ENCODE measurements around the gene RNGTT. TPM values are rescaled to one million over a fixed set of nuclear protein-coding genes. Genes with fewer than 3 reads are reported as not detected.

The RNGTT gene
- total RNA-seq, 1 experiment from 2014 or later: 15.7 TPM

DNA sequence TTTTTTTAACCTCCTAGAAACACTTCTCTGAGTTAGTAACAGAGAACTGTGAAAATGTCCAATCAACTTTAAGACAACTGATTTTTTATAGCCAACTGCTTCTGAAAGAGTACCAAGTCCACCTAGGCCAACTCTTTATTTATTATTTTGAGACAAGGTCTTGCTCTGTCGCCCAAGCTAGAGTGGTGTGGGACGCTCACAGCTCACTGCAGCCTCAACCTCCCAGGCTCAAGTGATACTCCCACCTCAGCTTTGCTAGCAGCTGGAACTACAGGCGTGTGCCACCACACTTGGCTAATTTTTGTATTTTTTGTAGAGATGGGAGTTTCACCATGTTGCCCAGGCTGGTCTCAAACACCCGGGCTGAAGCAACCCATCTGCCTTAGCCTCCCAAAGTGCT is 331.6 kb downstream of the RNGTT start:
- ChIA-PET CTCF (no interaction called here), POLR2A (ENCODE audit: unreplicated experiment) (no interaction called here)
- no peaks in the 10 kb centered on the region for H3K9me2 ChIP-seq (replicated peaks; ENCODE audit: low read length)
- H3K36me3 ChIP-seq (ENCODE audit: low read depth, low read length): no peaks in the 10 kb centered on the region
- DNase-seq (no peak), ATAC-seq (no peak)
- H3F3A ChIP-seq (ENCODE audit: low read length, unreplicated experiment): no peaks in the 10 kb centered on the region
- no peak overlapping the region for H3K4me3 ChIP-seq (ENCODE audit: low read length)
- H3K9ac ChIP-seq (ENCODE audit: low read length): no peak overlapping the region
- no peaks in the 10 kb centered on the region for H4K20me1 ChIP-seq (ENCODE audit: low read length)
- intact Hi-C loops (cut with micrococcal nuclease): no loop called here
- no peaks in the 10 kb centered on the region for H3K4me1 ChIP-seq (ENCODE audit: insufficient read depth, low read length)
- TF ChIP-seq EZH2phosphoT487 (IDR thresholded peaks at IDR 0.05; ENCODE audit: borderline replicate concordance, low read length): no peak
- TF ChIP-seq, protein P1, sequence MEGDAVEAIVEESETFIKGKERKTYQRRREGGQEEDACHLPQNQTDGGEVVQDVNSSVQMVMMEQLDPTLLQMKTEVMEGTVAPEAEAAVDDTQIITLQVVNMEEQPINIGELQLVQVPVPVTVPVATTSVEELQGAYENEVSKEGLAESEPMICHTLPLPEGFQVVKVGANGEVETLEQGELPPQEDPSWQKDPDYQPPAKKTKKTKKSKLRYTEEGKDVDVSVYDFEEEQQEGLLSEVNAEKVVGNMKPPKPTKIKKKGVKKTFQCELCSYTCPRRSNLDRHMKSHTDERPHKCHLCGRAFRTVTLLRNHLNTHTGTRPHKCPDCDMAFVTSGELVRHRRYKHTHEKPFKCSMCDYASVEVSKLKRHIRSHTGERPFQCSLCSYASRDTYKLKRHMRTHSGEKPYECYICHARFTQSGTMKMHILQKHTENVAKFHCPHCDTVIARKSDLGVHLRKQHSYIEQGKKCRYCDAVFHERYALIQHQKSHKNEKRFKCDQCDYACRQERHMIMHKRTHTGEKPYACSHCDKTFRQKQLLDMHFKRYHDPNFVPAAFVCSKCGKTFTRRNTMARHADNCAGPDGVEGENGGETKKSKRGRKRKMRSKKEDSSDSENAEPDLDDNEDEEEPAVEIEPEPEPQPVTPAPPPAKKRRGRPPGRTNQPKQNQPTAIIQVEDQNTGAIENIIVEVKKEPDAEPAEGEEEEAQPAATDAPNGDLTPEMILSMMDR (conservative IDR thresholded peaks at IDR 0.05; ENCODE audit: low read depth, low read length): no peak
- TF ChIP-seq EZH2 (IDR thresholded peaks at IDR 0.05; ENCODE audit: low read length, unreplicated experiment): no peak
- H3K4me2 ChIP-seq (ENCODE audit: low read length): no peak overlapping the region
- BruUV-seq (replicated peaks): no TSS peak
- H3K27ac ChIP-seq (ENCODE audit: low read length): no peak overlapping the region
- no peaks in the 10 kb centered on the region for H3K27me3 ChIP-seq (ENCODE audit: low read length)
- no peaks in the 10 kb centered on the region for H3K79me2 ChIP-seq (ENCODE audit: low read length)
- no peak overlapping the region for H2AFZ ChIP-seq (ENCODE audit: low read length)
- H3K9me3 ChIP-seq (ENCODE audit: low read length): no peaks in the 10 kb centered on the region

DNA sequence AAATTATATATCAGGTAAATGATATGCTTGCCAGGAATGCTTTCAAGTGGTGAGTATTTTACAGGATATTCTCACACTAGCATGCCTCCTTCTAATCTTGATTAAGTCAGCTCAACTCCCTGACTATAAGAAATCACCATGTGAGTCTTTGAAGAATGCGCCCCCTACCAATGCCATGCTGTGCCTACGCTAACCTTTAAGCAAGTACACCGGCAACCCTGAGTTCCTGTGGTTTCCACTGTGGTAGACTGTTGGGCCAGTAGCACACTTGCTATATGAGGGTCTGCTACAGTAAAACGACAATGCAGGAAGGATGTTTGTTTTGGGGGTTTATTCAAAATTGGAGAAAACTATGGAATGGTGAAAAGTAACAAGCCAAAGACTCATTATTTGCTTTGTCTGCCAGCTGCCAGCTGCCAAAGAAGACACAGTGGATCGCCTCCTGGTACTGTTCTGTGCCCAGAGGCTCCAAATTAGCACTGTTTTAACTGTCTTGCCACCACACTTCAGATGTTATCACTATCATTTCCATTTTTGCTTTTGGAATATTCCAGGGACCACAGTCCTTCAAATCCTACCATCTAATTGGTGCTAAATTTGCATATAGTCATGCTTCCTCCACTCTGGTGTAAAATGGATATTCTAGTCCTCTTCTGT is 333.5 kb downstream of the RNGTT start:
- Histone ChIP-seq H3K4me1 (ENCODE audit: insufficient read depth, low read length) (no peaks in the 10 kb centered on the region), H2AFZ (ENCODE audit: low read length) (no peak overlapping the region), H3K9ac (ENCODE audit: low read length) (no peak overlapping the region), H3K4me2 (ENCODE audit: low read length) (no peak overlapping the region), H3F3A (ENCODE audit: low read length, unreplicated experiment) (no peaks in the 10 kb centered on the region), H3K9me3 (ENCODE audit: low read length) (no peaks in the 10 kb centered on the region), H3K9me2 (replicated peaks; ENCODE audit: low read length) (no peaks in the 10 kb centered on the region), H3K4me3 (ENCODE audit: low read length) (no peak overlapping the region), H3K36me3 (ENCODE audit: low read depth, low read length) (no peaks in the 10 kb centered on the region), H3K79me2 (ENCODE audit: low read length) (no peaks in the 10 kb centered on the region), H4K20me1 (ENCODE audit: low read length) (no peaks in the 10 kb centered on the region), H3K27ac (ENCODE audit: low read length) (no peak overlapping the region), H3K27me3 (ENCODE audit: low read length) (no peaks in the 10 kb centered on the region)
- no TSS peak for BruUV-seq (replicated peaks)
- ATAC-seq: no peak
- ChIA-PET CTCF (no interaction called here), POLR2A (ENCODE audit: unreplicated experiment) (no interaction called here)
- TF ChIP-seq EZH2 (IDR thresholded peaks at IDR 0.05; ENCODE audit: low read length, unreplicated experiment): no peak
- TF ChIP-seq EZH2phosphoT487 (IDR thresholded peaks at IDR 0.05; ENCODE audit: borderline replicate concordance, low read length): no peak
- TF ChIP-seq, protein P1 (conservative IDR thresholded peaks at IDR 0.05; ENCODE audit: low read depth, low read length): no peak; the same call in 1 of the 2 replicates
- intact Hi-C loops (cut with micrococcal nuclease): no loop called here
- DNase-seq: no peak

DNA sequence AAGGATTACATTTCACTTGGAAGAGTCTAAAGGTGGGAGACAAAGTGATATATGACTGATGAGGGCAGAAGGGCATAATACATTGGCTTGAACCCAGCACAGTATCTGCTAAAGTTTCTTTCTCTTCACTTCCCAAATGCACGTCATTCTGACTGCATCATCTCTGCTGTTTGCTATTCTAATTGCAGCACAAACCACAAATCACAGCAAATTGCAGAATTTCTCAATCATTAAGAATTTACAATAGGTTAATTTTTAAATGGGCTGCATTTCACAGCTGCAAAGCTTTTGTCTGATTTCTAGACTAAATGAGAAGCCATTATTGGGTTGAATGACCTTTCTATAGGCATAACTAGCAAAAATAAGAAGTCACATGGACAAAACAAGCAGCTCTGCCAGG is 337.0 kb downstream of the RNGTT start:
- no peaks in the 10 kb centered on the region for H3K9me3 ChIP-seq (ENCODE audit: low read length)
- no peak overlapping the region for H3K4me2 ChIP-seq (ENCODE audit: low read length)
- CTCF ChIA-PET: no interaction called here
- no peaks in the 10 kb centered on the region for H3F3A ChIP-seq (ENCODE audit: low read length, unreplicated experiment)
- intact Hi-C loops (cut with micrococcal nuclease): no loop called here
- DNase-seq: no peak
- no TSS peak for BruUV-seq (replicated peaks)
- H2AFZ ChIP-seq (ENCODE audit: low read length): no peak overlapping the region
- H3K4me3 ChIP-seq (ENCODE audit: low read length): no peak overlapping the region
- H3K79me2 ChIP-seq (ENCODE audit: low read length): no peaks in the 10 kb centered on the region
- POLR2A ChIA-PET (ENCODE audit: unreplicated experiment): no interaction called here
- no peaks in the 10 kb centered on the region for H3K9me2 ChIP-seq (replicated peaks; ENCODE audit: low read length)
- no peak overlapping the region for H3K27ac ChIP-seq (ENCODE audit: low read length)
- no peaks in the 10 kb centered on the region for H3K27me3 ChIP-seq (ENCODE audit: low read length)
- no peak for ATAC-seq
- TF ChIP-seq EZH2phosphoT487 (IDR thresholded peaks at IDR 0.05; ENCODE audit: borderline replicate concordance, low read length) (no peak), EZH2 (IDR thresholded peaks at IDR 0.05; ENCODE audit: low read length, unreplicated experiment) (no peak)
- TF ChIP-seq, protein P1 (conservative IDR thresholded peaks at IDR 0.05; ENCODE audit: low read depth, low read length): no peak
- no peak overlapping the region for H3K9ac ChIP-seq (ENCODE audit: low read length)
- H4K20me1 ChIP-seq (ENCODE audit: low read length): no peaks in the 10 kb centered on the region
- no peaks in the 10 kb centered on the region for H3K36me3 ChIP-seq (ENCODE audit: low read depth, low read length)
- no peaks in the 10 kb centered on the region for H3K4me1 ChIP-seq (ENCODE audit: insufficient read depth, low read length)

Data from PC-3 (cell line).